ENCODE data around the gene STPG1.

GRCh38 chr1:24416666-24417391 is 3.2 kb upstream of the STPG1 start:
- no peak for TF ChIP-seq GATA2 (IDR thresholded peaks at IDR 0.05; ENCODE audit: low read depth, low read length)
- TF ChIP-seq GATA3 (IDR thresholded peaks at IDR 0.05; ENCODE audit: low read depth, low read length) = no peak
